Measurements from ENCODE around the gene PPIE.

GRCh38 chr1:39751595-39751994, 12.9 kb downstream of the PPIE start:
- TF ChIP-seq CTCF (conservative IDR thresholded peaks at IDR 0.05): no peak
- no peak for TF ChIP-seq ZFX (IDR thresholded peaks at IDR 0.05)

All from C4-2B (cell line).